OCI-LY7 (cell line): ENCODE results near the gene PGF. TPM values are rescaled to one million over a fixed set of nuclear protein-coding genes. Genes with fewer than 3 reads are reported as not detected.

ENCODE experiments used
- BruUV-seq: library from RNA; stranded (reverse); fragments of 400-500 nt; replicated peaks from 2 replicates; lab custom pipeline; 2021; lab: Mats Ljungman, UMichigan
- CTCF ChIA-PET: fragments of 300-600 bp; sonication (Branson Sonifier 250); formaldehyde crosslinking; loops from one replicate; lab custom pipeline; 2022; ENCODE audit warnings: antibody characterized with exemption; ENCODE audit not compliant: unreplicated experiment; lab: Charles Lee
- POLR2A ChIA-PET: fragments of 300-600 bp; sonication (Branson Sonifier 250); formaldehyde crosslinking; loops from one replicate; lab custom pipeline; 2022; ENCODE audit warnings: antibody characterized with exemption; lab: Charles Lee
- DNase-seq: peaks from one replicate; pipeline ENCODE4 v3.0.0-alpha.2; 2015; ENCODE audit warnings: low spot score
- H2AFZ ChIP-seq: fragments of 200-600 bp; sonication (generic), shearing (Covaris generic); 2 replicates; pipeline ENCODE4 v1.6.1; 2014; ENCODE audit warnings: mild to moderate bottlenecking, antibody characterized with exemption, low read length, moderate library complexity
- H3K27ac ChIP-seq: fragments of 200-600 bp; sonication (generic); 2 replicates; pipeline ENCODE4 v1.5.1; 2014; ENCODE audit warnings: mixed run types, low read depth, mild to moderate bottlenecking, moderate library complexity, low read length, inconsistent platforms; ENCODE audit not compliant: poor library complexity, severe bottlenecking
- H3K36me3 ChIP-seq: fragments of 200-600 bp; sonication (generic); 2 replicates; pipeline ENCODE4 v1.6.1; 2014; ENCODE audit warnings: mild to moderate bottlenecking, antibody characterized with exemption, low read length, moderate library complexity, mixed read lengths; ENCODE audit not compliant: insufficient read depth
- H3K4me1 ChIP-seq: fragments of 200-600 bp; sonication (generic); 2 replicates; pipeline ENCODE4 v1.5.1; 2014; ENCODE audit warnings: mild to moderate bottlenecking, low read length; ENCODE audit not compliant: insufficient read depth, poor library complexity, severe bottlenecking
- H3K4me2 ChIP-seq: fragments of 200-600 bp; sonication (generic); 2 replicates; pipeline ENCODE4 v1.6.1; 2014; ENCODE audit warnings: mild to moderate bottlenecking, low read length
- H3K4me3 ChIP-seq: fragments of 200-600 bp; sonication (generic); 2 replicates; pipeline ENCODE4 v1.5.1; 2014; ENCODE audit warnings: mild to moderate bottlenecking, low read depth, low read length; ENCODE audit not compliant: poor library complexity, severe bottlenecking
- H3K79me2 ChIP-seq: fragments of 200-600 bp; sonication (generic); 2 replicates; pipeline ENCODE4 v1.6.1; 2016; ENCODE audit warnings: low read depth, mild to moderate bottlenecking, low read length, moderate library complexity, mixed read lengths; ENCODE audit not compliant: insufficient read depth
- H3K9me2 ChIP-seq: fragments of 200-600 bp; sonication (generic); 2 replicates; pipeline ENCODE4 v1.6.1; 2016; ENCODE audit warnings: mild to moderate bottlenecking, low read length, mixed read lengths; ENCODE audit not compliant: insufficient read depth
- H3K9me3 ChIP-seq: fragments of 200-600 bp; sonication (generic); 2 replicates; pipeline ENCODE4 v1.6.1; 2014; ENCODE audit warnings: mild to moderate bottlenecking, mixed run types, low read length, mixed read lengths
- H4K20me1 ChIP-seq: fragments of 200-600 bp; sonication (generic); 2 replicates; pipeline ENCODE4 v1.6.1; 2014; ENCODE audit warnings: mild to moderate bottlenecking, antibody characterized with exemption, low read length, moderate library complexity, mixed read lengths; ENCODE audit not compliant: insufficient read depth
- CTCF ChIP-seq: fragments of 200-600 bp; sonication (generic); conservative IDR thresholded peaks from 2 replicates; pipeline ENCODE4 v1.5.1; 2014; ENCODE audit warnings: mild to moderate bottlenecking, antibody characterized with exemption, low read length, moderate library complexity, mixed read lengths
- EZH2phosphoT487 ChIP-seq: fragments of 200-600 bp; sonication (generic); IDR thresholded peaks from 2 replicates; pipeline ENCODE4 v1.6.1; 2018; ENCODE audit warnings: low read depth, borderline replicate concordance, mild to moderate bottlenecking, mixed run types, antibody characterized with exemption, low read length, moderate library complexity, mixed read lengths
- intact Hi-C: fragments of 100-400 bp; cut with micrococcal nuclease; formaldehyde crosslinking; loops from one replicate; pipeline ENCODE4 v1.10.0; 2022; ENCODE audit not compliant: unreplicated experiment
- total RNA-seq, 2 experiments: library from RNA; depleted of rRNA in 1 of 2; stranded (reverse); fragments of >200 nt in 1 of 2; shearing (Covaris generic) in 1 of 2; gene quantifications; 2 replicates each; pipeline ENCODE4 v1.2.3, GENCODE V29; 2014 to 2022

PGF gene
- total RNA-seq, 2 experiments from 2014 or later, result 0.09 to 0.19 TPM

GRCh38 chr14:74949859-74950573 is 5.4 kb downstream of the PGF start:
- Histone ChIP-seq H2AFZ (no peak overlapping the region), H3K79me2 (no peaks in the 10 kb centered on the region), H4K20me1 (no peaks in the 10 kb centered on the region), H3K9me3 (no peaks in the 10 kb centered on the region), H3K4me1 (peaks cover 18% of the 10 kb centered on the region), H3K9me2 (no peaks in the 10 kb centered on the region), H3K27ac (no peak overlapping the region), H3K36me3 (no peaks in the 10 kb centered on the region), H3K4me3 (no peak overlapping the region), H3K4me2 (no peak overlapping the region)
- TF ChIP-seq CTCF (no peak), EZH2phosphoT487 (no peak)
- no TSS peak for BruUV-seq
- no peak for DNase-seq
- intact Hi-C loops, result loop anchor here (5.0 kb wide), 3 partner anchors 72 to 352 kb away; partner anchors contain the start of gene ZC2HC1C
- ChIA-PET CTCF (no interaction called here), POLR2A (interaction anchor here (1.2 kb wide), 1 partner anchor 10 kb away, joined by 4 read pairs; no protein-coding TSS in a partner anchor)

DNA sequence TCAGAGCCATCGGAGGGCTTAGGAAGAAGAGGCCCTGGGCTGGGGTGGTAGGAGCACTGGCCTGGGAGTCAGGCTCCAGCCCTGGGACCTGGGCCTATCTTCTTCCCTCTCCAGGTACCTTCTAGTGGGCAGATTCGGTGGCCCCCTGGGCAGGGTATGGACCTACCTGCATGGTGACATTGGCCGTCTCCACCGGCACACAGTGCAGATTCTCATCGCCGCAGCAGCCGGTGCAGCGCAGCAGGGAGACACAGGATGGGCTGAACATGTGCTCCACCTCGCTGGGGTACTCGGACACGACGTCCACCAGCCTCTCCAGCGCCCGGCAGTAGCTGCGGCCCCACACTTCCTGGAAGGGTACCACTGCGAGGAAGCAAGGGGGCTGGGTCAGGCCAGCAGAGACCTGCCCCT is 6.2 kb downstream of the PGF start:
- Histone ChIP-seq H3K4me3 (no peak overlapping the region), H3K4me1 (peaks cover 18% of the 10 kb centered on the region), H3K27ac (no peak overlapping the region), H3K9me3 (no peaks in the 10 kb centered on the region), H3K4me2 (no peak overlapping the region), H3K79me2 (no peaks in the 10 kb centered on the region), H3K9me2 (no peaks in the 10 kb centered on the region), H3K36me3 (no peaks in the 10 kb centered on the region), H4K20me1 (no peaks in the 10 kb centered on the region), H2AFZ (no peak overlapping the region)
- ChIA-PET CTCF (no interaction called here), POLR2A (interaction anchor here (1.2 kb wide), 1 partner anchor 9 kb away, joined by 4 read pairs; no protein-coding TSS in a partner anchor)
- DNase-seq, result no peak
- TF ChIP-seq EZH2phosphoT487 (no peak), CTCF (no peak)
- intact Hi-C loops, result loop anchor here (5.0 kb wide), 3 partner anchors 73 to 353 kb away; partner anchors contain the start of gene ZC2HC1C
- no TSS peak for BruUV-seq
